GM12878 (cell line): ENCODE data around the gene SMIM13. TPM values are rescaled to one million over a fixed set of nuclear protein-coding genes. Genes with fewer than 3 reads are reported as not detected.

Source experiments
- ATAC-seq: fragments of 200-7000 bp; cut with Tn5 transposase; 3 replicates; pipeline ENCODE4 v1.9.1; 2020; ENCODE audit warnings: mild to moderate bottlenecking, moderate library complexity
- BruUV-seq: library from RNA; stranded (reverse); fragments of 400-500 nt; replicated peaks from 2 replicates; lab custom pipeline; 2021; lab: Mats Ljungman, UMichigan
- CTCF ChIA-PET: fragments of 300-600 bp; sonication (Branson Sonifier 250); formaldehyde crosslinking; extraction: SDS; loops from one replicate; lab custom pipeline; 2021; ENCODE audit warnings: inconsistent platforms; lab: Yijun Ruan, JAX
- POLR2A ChIA-PET: fragments of 350-600 bp; formaldehyde crosslinking; extraction: SDS; loops from one replicate; lab custom pipeline; 2021; ENCODE audit warnings: inconsistent platforms; lab: Charles Lee
- RAD21 ChIA-PET: fragments of 300-600 bp; sonication (Branson Sonifier 250); formaldehyde crosslinking; loops from one replicate; lab custom pipeline; 2023; ENCODE audit warnings: antibody characterized with exemption; ENCODE audit not compliant: unreplicated experiment; lab: Charles Lee
- SMC1A ChIA-PET: fragments of 300-600 bp; sonication (Branson Sonifier 250); formaldehyde crosslinking; loops from one replicate; lab custom pipeline; 2023; ENCODE audit not compliant: unreplicated experiment, uncharacterized antibody; lab: Charles Lee
- DNase-seq: peaks from one replicate; pipeline ENCODE4 v3.0.0-alpha.2; 2011; ENCODE audit warnings: low read depth, low spot score
- FAIRE-seq: peaks from 3 replicates; lab custom pipeline; 2011; peaks lifted over from hg19 to GRCh38; lab: Jason Lieb, UNC
- H2AFZ ChIP-seq: 2 replicates; pipeline ENCODE4 v1.6.0; 2011; ENCODE audit warnings: low read depth, low read length, control low read depth; ENCODE audit not compliant: control insufficient read depth
- H3K27ac ChIP-seq: 2 replicates; pipeline ENCODE4 v1.5.1; 2011; ENCODE audit warnings: control low read depth; ENCODE audit not compliant: control insufficient read depth, insufficient read depth
- H3K27me3 ChIP-seq, 2 experiments: replicated peaks in 1 of 2; 2 replicates each; pipeline versions ENCODE4 v1.6.0 to v1.6.1; 2011; ENCODE audit warnings: low read length in 1 of 2; ENCODE audit not compliant: control insufficient read depth in 2 of 2, insufficient read depth in 2 of 2
- H3K36me3 ChIP-seq, 2 experiments: 2 replicates each; pipeline ENCODE4 v1.5.1; 2011; ENCODE audit warnings: low read length in 1 of 2; ENCODE audit not compliant: control insufficient read depth in 2 of 2, insufficient read depth in 2 of 2
- H3K4me1 ChIP-seq: 2 replicates; pipeline ENCODE4 v1.6.1; 2011; ENCODE audit warnings: mild to moderate bottlenecking, low read length, moderate library complexity, mixed read lengths; ENCODE audit not compliant: control insufficient read depth, insufficient read depth
- H3K4me2 ChIP-seq: 2 replicates; pipeline ENCODE4 v1.6.0; 2011; ENCODE audit warnings: control low read depth; ENCODE audit not compliant: control insufficient read depth, insufficient read depth
- H3K4me3 ChIP-seq: fragments of 200-600 bp; sonication (generic); 2 replicates; pipeline ENCODE4 v1.5.1; 2016
- H3K79me2 ChIP-seq: 2 replicates; pipeline ENCODE4 v1.6.0; 2011; ENCODE audit warnings: low read length; ENCODE audit not compliant: control insufficient read depth, insufficient read depth
- H3K9ac ChIP-seq: 2 replicates; pipeline ENCODE4 v1.8.0; 2011; ENCODE audit warnings: low read length, control low read depth, mixed read lengths; ENCODE audit not compliant: control insufficient read depth, insufficient read depth
- H3K9me3 ChIP-seq: replicated peaks from 3 replicates; pipeline ENCODE4 v1.5.1; 2011; ENCODE audit warnings: mild to moderate bottlenecking, low read length; ENCODE audit not compliant: control insufficient read depth, insufficient read depth
- H4K20me1 ChIP-seq: 2 replicates; pipeline ENCODE4 v1.6.0; 2011; ENCODE audit not compliant: control insufficient read depth, insufficient read depth
- ASH2L ChIP-seq: fragments of 300-600, 200-600 bp; sonication (generic); IDR thresholded peaks from 2 replicates; pipeline ENCODE4 v1.6.1; 2017; ENCODE audit warnings: low read depth, mild to moderate bottlenecking, borderline replicate concordance
- ATF7 ChIP-seq: fragments of 450-650 bp; IDR thresholded peaks from 2 replicates; pipeline ENCODE4 v1.6.1; 2016; ENCODE audit warnings: low read depth, mild to moderate bottlenecking
- CHD2 ChIP-seq: IDR thresholded peaks from 2 replicates; pipeline ENCODE4 v1.6.1; 2011; ENCODE audit warnings: low read depth, low read length, improper control_type of control experiment, borderline replicate concordance
- DPF2 ChIP-seq: fragments of 450-650 bp; IDR thresholded peaks from 2 replicates; pipeline ENCODE4 v1.6.1; 2017; ENCODE audit warnings: mild to moderate bottlenecking
- HDAC6 ChIP-seq: fragments of 200-600 bp; sonication (generic); IDR thresholded peaks from one replicate; pipeline ENCODE4 v1.8.0; 2017; ENCODE audit warnings: antibody characterized with exemption; ENCODE audit not compliant: unreplicated experiment
- JUND ChIP-seq: IDR thresholded peaks from 2 replicates; pipeline ENCODE4 v1.6.1; 2012; ENCODE audit warnings: low read depth, mild to moderate bottlenecking, low read length, improper control_type of control experiment, moderate library complexity
- MTA2 ChIP-seq: fragments of 450-650 bp; IDR thresholded peaks from 2 replicates; pipeline ENCODE4 v1.6.1; 2016; ENCODE audit warnings: low read depth, mild to moderate bottlenecking, moderate library complexity
- NFYB ChIP-seq: IDR thresholded peaks from 2 replicates; pipeline ENCODE4 v1.6.1; 2011; ENCODE audit warnings: low read depth, mild to moderate bottlenecking, low read length, improper control_type of control experiment, moderate library complexity; ENCODE audit not compliant: insufficient read depth
- NRF1 ChIP-seq: conservative IDR thresholded peaks from 2 replicates; pipeline ENCODE4 v1.6.1; 2011; ENCODE audit warnings: mild to moderate bottlenecking, low read depth, low read length, improper control_type of control experiment
- POLR2A ChIP-seq: IDR thresholded peaks from 2 replicates; pipeline ENCODE4 v1.6.1; 2011; ENCODE audit warnings: low read depth, mild to moderate bottlenecking, low read length
- POU2F2 ChIP-seq: IDR thresholded peaks from 3 replicates; pipeline ENCODE4 v1.6.1; 2011; ENCODE audit warnings: low read depth, mild to moderate bottlenecking, low read length, borderline replicate concordance
- RUNX3 ChIP-seq: IDR thresholded peaks from 2 replicates; pipeline ENCODE4 v1.6.1; 2012; ENCODE audit warnings: low read length, inconsistent platforms
- SKIL ChIP-seq: fragments of 450-650 bp; IDR thresholded peaks from 2 replicates; pipeline ENCODE4 v1.6.1; 2017; ENCODE audit warnings: mild to moderate bottlenecking, low read depth, inconsistent platforms; ENCODE audit not compliant: poor library complexity, severe bottlenecking
- SMC3 ChIP-seq: IDR thresholded peaks from 2 replicates; pipeline ENCODE4 v1.6.1; 2011; ENCODE audit warnings: low read length, improper control_type of control experiment, borderline replicate concordance
- SUPT20H ChIP-seq: IDR thresholded peaks from 2 replicates; pipeline ENCODE4 v1.6.1; 2011; ENCODE audit warnings: low read depth, mild to moderate bottlenecking, low read length, moderate library complexity, borderline replicate concordance; ENCODE audit not compliant: control insufficient read depth
- ZNF217 ChIP-seq: fragments of 450-650 bp; IDR thresholded peaks from 2 replicates; pipeline ENCODE4 v1.6.1; 2017; ENCODE audit warnings: antibody characterized with exemption, mild to moderate bottlenecking
- WGBS: methylation state at CpG from one replicate; pipeline ENCODE4 v1.1.6; 2016; ENCODE audit warnings: low lambda C conversion rate; ENCODE audit not compliant: insufficient replicate concordance, insufficient coverage; ENCODE audit errors: missing lambda C conversion rate; 5-methylcytosine and 5-hydroxymethylcytosine counted together
- in situ Hi-C: fragments of 300-500 bp; cut with MboI; formaldehyde crosslinking; loops from 9 replicates; pipeline ENCODE4 v1.14.3; 2018; ENCODE audit warnings: mixed read lengths
- intact Hi-C: fragments of 100-400 bp; cut with micrococcal nuclease; formaldehyde crosslinking; loops from one replicate; pipeline ENCODE4 v1.14.2; 2022; ENCODE audit not compliant: unreplicated experiment
- polyA plus RNA-seq, 11 experiments: library from polyadenylated mRNA; depleted of rRNA in 4 of 11; unstranded in 6 of 11; stranded (reverse) in 5 of 11; fragments of >200 nt; fragmentation: Nextera tagmentation in 4 of 11; fragmentation: Illumina TruSeq in 1 of 11; extraction: Ambion mirVana in 4 of 11; extraction: Trizol in 1 of 11; gene quantifications; 1 replicate in 1 of 11; 2 replicates in 10 of 11; pipeline versions ENCODE4 v1.2.1 to v1.2.3, GENCODE V29; 2011 to 2016; ENCODE audit warnings: inconsistent platforms in 2 of 11, missing spikeins in 2 of 11, low read depth in 1 of 11
- total RNA-seq, 4 experiments: library from RNA; depleted of rRNA in 3 of 4; stranded (reverse); fragments of >200 nt in 3 of 4; fragmentation: Illumina TruSeq in 1 of 4; extraction: Trizol in 1 of 4; gene quantifications; 2 replicates each; pipeline versions ENCODE4 v1.2.1 to v1.2.3, GENCODE V29; 2013 to 2021

SMIM13 gene
- total and polyA plus RNA-seq, 10 of the 15 experiments (the other 5 are each of a cell fraction or from before 2014, with no cell fraction given): 2.0 to 8.5 (median 4.7) TPM

GRCh38 chr6:11072101-11072500 lies 21.5 kb upstream of the SMIM13 start:
- SMC1A ChIA-PET: interaction anchor here (0.9 to 4.2 kb wide), 3 partner anchors 119 to 504 kb away, joined by 3 to 85 read pairs (median 6); no protein-coding TSS in a partner anchor
- no peaks in the 10 kb centered on the region for H3K4me1 ChIP-seq
- no peaks in the 10 kb centered on the region for H3K27me3 ChIP-seq
- H3K36me3 ChIP-seq: no peaks in the 10 kb centered on the region
- no peak overlapping the region for H3K27ac ChIP-seq
- H3K4me3 ChIP-seq: no peak overlapping the region
- TF ChIP-seq HDAC6 (no peak), SUPT20H (no peak), SMC3 (no peak)
- TF ChIP-seq, all 136 proteins: peak for 0
- intact Hi-C loops (no loop called here), in situ Hi-C loops (no loop called here)
- CTCF ChIA-PET: interaction anchor here (0.6 to 5.3 kb wide), 6 partner anchors 16 to 593 kb away, joined by 3 to 114 read pairs (median 12); no protein-coding TSS in a partner anchor
- Histone ChIP-seq H4K20me1 (no peaks in the 10 kb centered on the region), H3K79me2 (no peaks in the 10 kb centered on the region), H3K9ac (no peak overlapping the region), H3K9me3 (no peaks in the 10 kb centered on the region), H2AFZ (no peak overlapping the region), H3K4me2 (no peak overlapping the region)
- FAIRE-seq (no peak), DNase-seq (no peak), ATAC-seq (no peak)
- RAD21 ChIA-PET: interaction anchor here (0.7 to 3.6 kb wide), 3 partner anchors 424 to 504 kb away, joined by 3 to 25 read pairs (median 3); no protein-coding TSS in a partner anchor
- WGBS: 95% methylated on average over 4 of the region's 4 CpGs
- no TSS peak for BruUV-seq
- POLR2A ChIA-PET: no interaction called here

GRCh38 chr6:11076540-11076939 lies 17.1 kb upstream of the SMIM13 start:
- Histone ChIP-seq H3K36me3 (no peaks in the 10 kb centered on the region), H3K27me3 (no peaks in the 10 kb centered on the region), H2AFZ (no peak overlapping the region), H3K9me3 (no peaks in the 10 kb centered on the region), H3K79me2 (no peaks in the 10 kb centered on the region), H3K4me1 (no peaks in the 10 kb centered on the region), H4K20me1 (no peaks in the 10 kb centered on the region), H3K4me2 (no peak overlapping the region), H3K9ac (no peak overlapping the region), H3K4me3 (no peak overlapping the region), H3K27ac (no peak overlapping the region)
- ChIA-PET POLR2A (interaction anchor here (0.6 kb wide), 1 partner anchor 280 kb away, joined by 6 read pairs; no protein-coding TSS in a partner anchor), SMC1A (no interaction called here), RAD21 (no interaction called here), CTCF (interaction anchor here (0.7 to 3.1 kb wide), 3 partner anchors 8 to 141 kb away, joined by 3 to 23 read pairs (median 5); no protein-coding TSS in a partner anchor)
- DNase-seq (no peak), FAIRE-seq (no peak), ATAC-seq (no peak)
- BruUV-seq: no TSS peak
- 55% methylated on average over 2 of the region's 2 CpGs for WGBS
- in situ Hi-C loops: no loop called here
- intact Hi-C loops: no loop called here
- TF ChIP-seq NFYB (no peak), ZNF217 (no peak), ASH2L (no peak), DPF2 (no peak), ATF7 (no peak), SKIL (no peak), MTA2 (no peak), POU2F2 (no peak), POLR2A (no peak), RUNX3 (no peak), NRF1 (no peak), JUND (no peak), CHD2 (no peak)
